KOPT-K1 (cell line): Measurements from ENCODE around the gene LUZP4.
"Not testable (repeated sequence)": the region's sequence is repeated elsewhere in the genome, so short reads cannot be mapped to it uniquely, and the experiment has no call there.

ENCODE experiments used
- H3K27ac ChIP-seq: fragments of 200-600 bp; sonication (generic); 2 replicates; pipeline ENCODE4 v1.5.1; 2016; ENCODE audit warnings: antibody characterized with exemption, mild to moderate bottlenecking, low read depth, low read length; ENCODE audit not compliant: poor library complexity, severe bottlenecking
- H3K36me3 ChIP-seq: fragments of 200-600 bp; sonication (generic); 2 replicates; pipeline ENCODE4 v1.5.1; 2017; ENCODE audit warnings: antibody characterized with exemption, mild to moderate bottlenecking, low read length, moderate library complexity; ENCODE audit not compliant: insufficient read depth
- H3K9me3 ChIP-seq: fragments of 200-600 bp; sonication (generic); 2 replicates; pipeline ENCODE4 v1.5.1; 2017; ENCODE audit warnings: antibody characterized with exemption, low read length, mild to moderate bottlenecking; ENCODE audit not compliant: insufficient read depth, poor library complexity, severe bottlenecking

The LUZP4 gene

GRCh38 chrX:115318139-115318538 lies 28.6 kb downstream of the LUZP4 start:
- Histone ChIP-seq H3K36me3 (no peaks in the 10 kb centered on the region), H3K9me3 (no peaks in the 10 kb centered on the region), H3K27ac (no peak overlapping the region)

DNA sequence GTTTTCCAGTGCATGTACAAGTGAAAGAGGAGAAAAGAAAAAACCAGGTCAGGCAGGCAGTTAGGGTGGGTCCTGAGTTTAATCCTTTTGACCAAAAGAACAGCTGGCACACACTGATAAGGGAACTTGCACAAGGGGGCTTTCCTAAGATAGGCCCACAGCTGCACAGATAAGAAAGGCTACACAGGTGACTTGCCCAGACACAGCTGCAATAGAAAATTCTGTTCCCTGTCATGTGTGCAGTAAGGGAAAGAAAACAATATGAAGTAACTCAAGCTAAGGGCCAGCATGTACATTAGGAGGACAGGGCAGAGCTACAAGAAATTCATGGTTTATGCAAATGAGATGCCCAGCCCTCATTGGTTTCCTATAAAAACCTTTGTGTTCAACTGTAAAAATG lies 32.9 kb downstream of the LUZP4 start:
- H3K27ac ChIP-seq: no peak overlapping the region
- H3K9me3 ChIP-seq: no peaks in the 10 kb centered on the region
- no peaks in the 10 kb centered on the region for H3K36me3 ChIP-seq

- Histone ChIP-seq H3K36me3 (no peaks in the 10 kb centered on the region), H3K9me3 (no peaks in the 10 kb centered on the region), H3K27ac (no peak overlapping the region)
Measured at GRCh38 chrX:115324194-115324593, 34.7 kb downstream of the LUZP4 start.

DNA sequence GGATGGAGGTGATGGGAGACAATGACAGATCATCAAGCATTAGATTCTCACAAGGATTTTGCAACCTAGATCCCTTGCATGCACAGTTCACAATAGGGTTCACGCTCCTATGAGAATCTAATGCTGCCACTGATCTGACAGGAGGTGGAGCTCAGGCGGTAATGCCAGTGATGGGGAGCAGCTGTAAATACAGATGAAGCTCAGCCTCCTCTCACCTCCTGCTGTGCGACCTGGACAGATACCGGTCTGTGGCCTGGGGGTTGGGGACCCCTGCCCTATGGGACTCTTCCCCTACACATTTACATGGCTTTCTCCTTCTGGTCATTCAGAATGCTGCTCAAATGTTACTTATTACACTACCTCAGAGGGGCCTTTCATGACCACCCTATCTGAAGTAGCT lies 39.8 kb downstream of the LUZP4 start:
- H3K27ac ChIP-seq, H3K36me3 ChIP-seq, H3K9me3 ChIP-seq: not testable (repeated sequence)

- Histone ChIP-seq H3K9me3 (no peaks in the 10 kb centered on the region), H3K36me3 (no peaks in the 10 kb centered on the region), H3K27ac (no peak overlapping the region)
Measured at GRCh38 chrX:115330498-115331168, 41.1 kb downstream of the LUZP4 start.

- no peaks in the 10 kb centered on the region for H3K9me3 ChIP-seq
- no peak overlapping the region for H3K27ac ChIP-seq
- H3K36me3 ChIP-seq: no peaks in the 10 kb centered on the region
Measured at GRCh38 chrX:115332832-115333231, 43.3 kb downstream of the LUZP4 start.

DNA sequence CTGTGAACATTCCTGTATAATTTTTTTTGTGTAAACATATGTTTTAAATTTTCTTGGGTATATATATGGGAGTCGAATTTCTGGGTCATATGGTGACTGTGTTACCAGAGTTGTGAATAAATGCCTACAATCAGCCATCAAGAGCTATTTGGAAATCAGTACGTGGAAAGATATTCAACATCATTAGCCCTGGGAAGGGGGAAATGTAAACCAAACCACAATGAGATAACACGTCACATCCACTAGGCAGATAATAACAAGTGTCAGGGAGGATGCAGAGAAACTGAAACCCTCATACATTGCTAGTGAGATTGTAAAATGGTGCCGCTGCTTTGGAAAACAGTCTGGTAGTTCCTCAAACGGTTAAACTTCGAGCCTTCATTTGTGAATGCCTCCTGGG lies 43.9 kb downstream of the LUZP4 start:
- Histone ChIP-seq H3K27ac (no peak overlapping the region), H3K9me3 (no peaks in the 10 kb centered on the region), H3K36me3 (no peaks in the 10 kb centered on the region)

- H3K27ac ChIP-seq: no peak overlapping the region
- no peaks in the 10 kb centered on the region for H3K36me3 ChIP-seq
- H3K9me3 ChIP-seq: no peaks in the 10 kb centered on the region
Measured at GRCh38 chrX:115337491-115338144, 48.1 kb downstream of the LUZP4 start.

GRCh38 chrX:115339441-115340025 lies 50.0 kb downstream of the LUZP4 start:
- Histone ChIP-seq H3K27ac (no peak overlapping the region), H3K9me3 (no peaks in the 10 kb centered on the region), H3K36me3 (no peaks in the 10 kb centered on the region)

- H3K27ac ChIP-seq: no peak overlapping the region
- H3K36me3 ChIP-seq: no peaks in the 10 kb centered on the region
- no peaks in the 10 kb centered on the region for H3K9me3 ChIP-seq
Measured at GRCh38 chrX:115341421-115341820, 51.9 kb downstream of the LUZP4 start.

- H3K9me3 ChIP-seq: no peaks in the 10 kb centered on the region
- no peak overlapping the region for H3K27ac ChIP-seq
- no peaks in the 10 kb centered on the region for H3K36me3 ChIP-seq
Measured at GRCh38 chrX:115344885-115345614, 55.5 kb downstream of the LUZP4 start.

DNA sequence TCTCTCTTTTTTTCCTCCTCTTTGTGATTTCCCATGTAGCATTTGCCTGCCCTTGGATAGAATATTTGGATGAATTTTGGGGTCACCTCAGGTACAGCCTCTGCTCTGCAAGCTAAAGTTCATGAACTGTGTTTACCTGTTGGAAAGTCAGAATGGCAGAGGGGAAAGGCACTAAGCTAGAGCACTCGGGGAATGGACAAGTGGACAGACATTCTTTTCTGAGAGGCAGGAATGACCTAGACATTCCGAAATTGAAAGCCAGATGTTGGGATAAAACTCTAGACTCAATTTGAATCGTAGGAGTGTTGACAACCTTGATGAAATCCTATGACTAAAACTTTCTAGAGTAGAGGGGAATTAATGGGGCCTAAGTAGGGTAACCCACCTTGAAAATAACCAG lies 56.1 kb downstream of the LUZP4 start:
- no peaks in the 10 kb centered on the region for H3K36me3 ChIP-seq
- no peak overlapping the region for H3K27ac ChIP-seq
- no peaks in the 10 kb centered on the region for H3K9me3 ChIP-seq

GRCh38 chrX:115346738-115347137 lies 57.2 kb downstream of the LUZP4 start:
- not testable (repeated sequence) for H3K36me3 ChIP-seq, H3K9me3 ChIP-seq, H3K27ac ChIP-seq

GRCh38 chrX:115348446-115349225 lies 59.1 kb downstream of the LUZP4 start:
- H3K36me3 ChIP-seq: no peaks in the 10 kb centered on the region
- H3K9me3 ChIP-seq: no peaks in the 10 kb centered on the region
- H3K27ac ChIP-seq: no peak overlapping the region
